GM12865 (cell line): ENCODE results near the gene KIAA1549.
"Not testable (repeated sequence)": the region's sequence is repeated elsewhere in the genome, so short reads cannot be mapped to it uniquely, and the experiment has no call there.

Source experiments
- DNase-seq: peaks from one replicate; pipeline ENCODE4 v3.0.0; 2010; ENCODE audit warnings: low read depth
- H3K4me3 ChIP-seq: 2 replicates; pipeline ENCODE4 v1.5.1; 2011; ENCODE audit warnings: mild to moderate bottlenecking, low read depth, low read length, control low read depth
- CTCF ChIP-seq: IDR thresholded peaks from 2 replicates; pipeline ENCODE4 v1.5.1; 2011; ENCODE audit warnings: low read length, control low read depth, low read depth, inconsistent platforms; ENCODE audit not compliant: insufficient read depth; ENCODE audit errors: missing control alignments

Gene KIAA1549

GRCh38 chr7:138822867-138823535 lies 158.2 kb downstream of the KIAA1549 start:
- DNase-seq: no peak
- no peak for TF ChIP-seq CTCF
- H3K4me3 ChIP-seq: no peak overlapping the region

GRCh38 chr7:138821912-138822311 lies 159.3 kb downstream of the KIAA1549 start:
- no peak for TF ChIP-seq CTCF
- no peak overlapping the region for H3K4me3 ChIP-seq
- DNase-seq: no peak

- DNase-seq: no peak
- TF ChIP-seq CTCF: no peak
- no peak overlapping the region for H3K4me3 ChIP-seq
Measured at GRCh38 chr7:138819625-138820024, 161.6 kb downstream of the KIAA1549 start.

GRCh38 chr7:138816650-138817049 lies 164.5 kb downstream of the KIAA1549 start:
- no peak overlapping the region for H3K4me3 ChIP-seq
- no peak for TF ChIP-seq CTCF
- peak; percentile 15 for DNase-seq

GRCh38 chr7:138814816-138815332 lies 166.3 kb downstream of the KIAA1549 start:
- H3K4me3 ChIP-seq: no peak overlapping the region
- no peak for DNase-seq
- TF ChIP-seq CTCF: no peak

- DNase-seq: no peak
- TF ChIP-seq CTCF: no peak
Measured at GRCh38 chr7:138813945-138814344, 167.2 kb downstream of the KIAA1549 start.

GRCh38 chr7:138811327-138811726 lies 169.9 kb downstream of the KIAA1549 start:
- DNase-seq, H3K4me3 ChIP-seq: not testable (repeated sequence)

More at GRCh38 chr7:138813945-138814344, 167.2 kb downstream of the KIAA1549 start:
- H3K4me3 ChIP-seq: no peak overlapping the region
